ENCODE data around the gene POLR2I. TPM values are rescaled to one million over a fixed set of nuclear protein-coding genes. Genes with fewer than 3 reads are reported as not detected.

Gene POLR2I
- total and polyA plus RNA-seq, 9 of the 15 experiments (the other 6 are each of a cell fraction or from before 2014, with no cell fraction given): 28.0 to 283 (median 123) TPM

DNA sequence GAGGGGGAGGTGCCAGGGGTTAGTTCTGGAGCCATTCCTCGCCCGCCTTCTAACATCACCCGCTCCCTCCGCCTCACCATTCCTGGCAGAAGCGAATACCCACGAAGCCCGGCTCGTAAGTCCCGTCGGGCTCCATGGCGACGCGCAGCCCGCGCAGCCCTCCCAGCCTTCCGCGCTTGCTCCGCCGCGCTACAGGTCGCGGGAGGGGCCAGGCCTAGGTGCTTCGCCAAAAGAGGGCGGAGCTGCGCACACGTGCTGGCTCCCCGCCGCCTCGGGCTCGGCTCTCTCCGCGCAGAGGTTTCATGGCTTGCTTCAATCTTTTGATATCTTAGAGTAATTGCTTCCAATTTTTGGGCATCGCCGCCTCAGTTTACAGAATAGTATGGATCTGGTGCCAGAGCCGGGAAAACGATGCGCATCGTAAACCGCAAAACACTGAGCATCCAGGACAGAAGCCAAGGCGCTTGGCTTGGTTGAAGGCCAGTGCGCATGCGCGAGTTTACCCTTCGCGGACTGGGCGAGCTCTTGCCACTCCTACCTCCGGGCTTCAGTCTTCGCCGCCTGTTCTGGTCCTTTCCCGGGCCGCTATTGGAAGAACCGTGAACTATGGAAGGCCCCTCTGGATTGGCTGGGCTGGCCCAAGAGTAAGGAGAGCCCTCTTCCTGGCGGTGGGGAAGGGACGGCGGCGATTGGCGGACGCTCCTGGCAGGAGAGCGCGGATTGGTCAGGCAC lies at the start of gene POLR2I (continued):
- TF ChIP-seq, protein P1, sequence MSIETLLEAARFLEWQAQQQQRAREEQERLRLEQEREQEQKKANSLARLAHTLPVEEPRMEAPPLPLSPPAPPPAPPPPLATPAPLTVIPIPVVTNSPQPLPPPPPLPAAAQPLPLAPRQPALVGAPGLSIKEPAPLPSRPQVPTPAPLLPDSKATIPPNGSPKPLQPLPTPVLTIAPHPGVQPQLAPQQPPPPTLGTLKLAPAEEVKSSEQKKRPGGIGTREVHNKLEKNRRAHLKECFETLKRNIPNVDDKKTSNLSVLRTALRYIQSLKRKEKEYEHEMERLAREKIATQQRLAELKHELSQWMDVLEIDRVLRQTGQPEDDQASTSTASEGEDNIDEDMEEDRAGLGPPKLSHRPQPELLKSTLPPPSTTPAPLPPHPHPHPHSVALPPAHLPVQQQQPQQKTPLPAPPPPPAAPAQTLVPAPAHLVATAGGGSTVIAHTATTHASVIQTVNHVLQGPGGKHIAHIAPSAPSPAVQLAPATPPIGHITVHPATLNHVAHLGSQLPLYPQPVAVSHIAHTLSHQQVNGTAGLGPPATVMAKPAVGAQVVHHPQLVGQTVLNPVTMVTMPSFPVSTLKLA (conservative IDR thresholded peaks at IDR 0.05): peak; percentile 99 to 100
- TF ChIP-seq RFX1 (IDR thresholded peaks at IDR 0.05) (peak; percentile 85), HIVEP1 (CRISPR knock-in tag; IDR thresholded peaks at IDR 0.05) (peak; percentile 40; the same call in 1 of the 2 replicates), TBL1XR1 (IDR thresholded peaks at IDR 0.05; ENCODE audit: low read length in 2 of 2) (peak in 1 of 2 experiments; percentile 16; a peak in 1 of 4 replicates), POLR2AphosphoS5 (IDR thresholded peaks at IDR 0.05; ENCODE audit: control insufficient read depth, insufficient read depth, low read depth, low read length) (peak; percentile 34; the same call in 1 of the 2 replicates), HNRNPLL (IDR thresholded peaks at IDR 0.05; ENCODE audit: low read depth, low read length, poor library complexity, severe bottlenecking) (peak; percentile 78), NBN (IDR thresholded peaks at IDR 0.05; ENCODE audit: low read depth) (peak; percentile 62; the same call in 1 of the 2 replicates), TOE1 (IDR thresholded peaks at IDR 0.05; ENCODE audit: borderline replicate concordance) (peak; percentile 74; the same call in 1 of the 2 replicates), TOE1 (CRISPR knock-in tag; IDR thresholded peaks at IDR 0.05; ENCODE audit: borderline replicate concordance, low read depth) (no peak), ERF (CRISPR knock-in tag; IDR thresholded peaks at IDR 0.05) (0 out of 2 replicates have a peak, but pooled peaks have one; percentile 21), KAT7 (CRISPR knock-in tag; IDR thresholded peaks at IDR 0.05; ENCODE audit: borderline replicate concordance) (no peak), LCOR (CRISPR knock-in tag; IDR thresholded peaks at IDR 0.05) (peak; percentile 95), ZNF696 (CRISPR knock-in tag; conservative IDR thresholded peaks at IDR 0.05) (no peak), FOXK1 (CRISPR knock-in tag; IDR thresholded peaks at IDR 0.05; ENCODE audit: borderline replicate concordance) (0 out of 2 replicates have a peak, but pooled peaks have one; percentile 56), KDM5B (IDR thresholded peaks at IDR 0.05; ENCODE audit: insufficient replicate concordance, low read depth, low read length) (peak; percentile 68), CHD4 (IDR thresholded peaks at IDR 0.05; ENCODE audit: insufficient read depth, insufficient replicate concordance, low read depth, low read length, poor library complexity, severe bottlenecking) (no peak), XRCC5 (IDR thresholded peaks at IDR 0.05; ENCODE audit: low read depth, low read length) (peak; percentile 72; the same call in 1 of the 2 replicates)
- TF ChIP-seq, protein P2, sequence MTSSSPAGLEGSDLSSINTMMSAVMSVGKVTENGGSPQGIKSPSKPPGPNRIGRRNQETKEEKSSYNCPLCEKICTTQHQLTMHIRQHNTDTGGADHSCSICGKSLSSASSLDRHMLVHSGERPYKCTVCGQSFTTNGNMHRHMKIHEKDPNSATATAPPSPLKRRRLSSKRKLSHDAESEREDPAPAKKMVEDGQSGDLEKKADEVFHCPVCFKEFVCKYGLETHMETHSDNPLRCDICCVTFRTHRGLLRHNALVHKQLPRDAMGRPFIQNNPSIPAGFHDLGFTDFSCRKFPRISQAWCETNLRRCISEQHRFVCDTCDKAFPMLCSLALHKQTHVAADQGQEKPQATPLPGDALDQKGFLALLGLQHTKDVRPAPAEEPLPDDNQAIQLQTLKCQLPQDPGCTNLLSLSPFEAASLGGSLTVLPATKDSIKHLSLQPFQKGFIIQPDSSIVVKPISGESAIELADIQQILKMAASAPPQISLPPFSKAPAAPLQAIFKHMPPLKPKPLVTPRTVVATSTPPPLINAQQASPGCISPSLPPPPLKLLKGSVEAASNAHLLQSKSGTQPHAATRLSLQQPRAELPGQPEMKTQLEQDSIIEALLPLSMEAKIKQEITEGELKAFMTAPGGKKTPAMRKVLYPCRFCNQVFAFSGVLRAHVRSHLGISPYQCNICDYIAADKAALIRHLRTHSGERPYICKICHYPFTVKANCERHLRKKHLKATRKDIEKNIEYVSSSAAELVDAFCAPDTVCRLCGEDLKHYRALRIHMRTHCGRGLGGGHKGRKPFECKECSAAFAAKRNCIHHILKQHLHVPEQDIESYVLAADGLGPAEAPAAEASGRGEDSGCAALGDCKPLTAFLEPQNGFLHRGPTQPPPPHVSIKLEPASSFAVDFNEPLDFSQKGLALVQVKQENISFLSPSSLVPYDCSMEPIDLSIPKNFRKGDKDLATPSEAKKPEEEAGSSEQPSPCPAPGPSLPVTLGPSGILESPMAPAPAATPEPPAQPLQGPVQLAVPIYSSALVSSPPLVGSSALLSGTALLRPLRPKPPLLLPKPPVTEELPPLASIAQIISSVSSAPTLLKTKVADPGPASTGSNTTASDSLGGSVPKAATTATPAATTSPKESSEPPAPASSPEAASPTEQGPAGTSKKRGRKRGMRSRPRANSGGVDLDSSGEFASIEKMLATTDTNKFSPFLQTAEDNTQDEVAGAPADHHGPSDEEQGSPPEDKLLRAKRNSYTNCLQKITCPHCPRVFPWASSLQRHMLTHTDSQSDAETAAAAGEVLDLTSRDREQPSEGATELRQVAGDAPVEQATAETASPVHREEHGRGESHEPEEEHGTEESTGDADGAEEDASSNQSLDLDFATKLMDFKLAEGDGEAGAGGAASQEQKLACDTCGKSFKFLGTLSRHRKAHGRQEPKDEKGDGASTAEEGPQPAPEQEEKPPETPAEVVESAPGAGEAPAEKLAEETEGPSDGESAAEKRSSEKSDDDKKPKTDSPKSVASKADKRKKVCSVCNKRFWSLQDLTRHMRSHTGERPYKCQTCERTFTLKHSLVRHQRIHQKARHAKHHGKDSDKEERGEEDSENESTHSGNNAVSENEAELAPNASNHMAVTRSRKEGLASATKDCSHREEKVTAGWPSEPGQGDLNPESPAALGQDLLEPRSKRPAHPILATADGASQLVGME (CRISPR knock-in tag; IDR thresholded peaks at IDR 0.05): no peak

All from K562 (cell line).